ENCODE measurements around the gene DOK3.

DNA sequence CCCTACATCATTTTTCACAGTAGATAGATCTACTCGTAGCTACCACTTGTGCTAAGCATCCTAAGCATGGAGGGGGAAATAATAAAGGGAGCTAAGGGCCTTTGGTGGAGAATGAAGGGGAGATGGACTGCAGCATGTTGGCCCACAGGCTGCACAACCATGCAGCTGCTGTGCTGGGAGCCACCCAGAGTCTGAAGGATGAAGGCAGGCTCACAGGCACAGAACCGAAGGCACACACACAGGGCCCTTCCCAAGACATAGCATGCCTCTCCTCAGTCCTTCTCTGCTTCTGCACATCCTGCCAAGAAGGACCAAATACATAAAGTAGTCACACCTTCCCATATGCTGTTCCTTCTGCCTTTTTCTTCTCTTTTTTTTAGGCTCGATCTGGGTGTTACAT, 38.1 kb upstream of the DOK3 start:
- TF ChIP-seq POLR2A (IDR thresholded peaks at IDR 0.05) (no peak), EP300 (IDR thresholded peaks at IDR 0.05) (no peak)
- TF ChIP-seq, protein P1, sequence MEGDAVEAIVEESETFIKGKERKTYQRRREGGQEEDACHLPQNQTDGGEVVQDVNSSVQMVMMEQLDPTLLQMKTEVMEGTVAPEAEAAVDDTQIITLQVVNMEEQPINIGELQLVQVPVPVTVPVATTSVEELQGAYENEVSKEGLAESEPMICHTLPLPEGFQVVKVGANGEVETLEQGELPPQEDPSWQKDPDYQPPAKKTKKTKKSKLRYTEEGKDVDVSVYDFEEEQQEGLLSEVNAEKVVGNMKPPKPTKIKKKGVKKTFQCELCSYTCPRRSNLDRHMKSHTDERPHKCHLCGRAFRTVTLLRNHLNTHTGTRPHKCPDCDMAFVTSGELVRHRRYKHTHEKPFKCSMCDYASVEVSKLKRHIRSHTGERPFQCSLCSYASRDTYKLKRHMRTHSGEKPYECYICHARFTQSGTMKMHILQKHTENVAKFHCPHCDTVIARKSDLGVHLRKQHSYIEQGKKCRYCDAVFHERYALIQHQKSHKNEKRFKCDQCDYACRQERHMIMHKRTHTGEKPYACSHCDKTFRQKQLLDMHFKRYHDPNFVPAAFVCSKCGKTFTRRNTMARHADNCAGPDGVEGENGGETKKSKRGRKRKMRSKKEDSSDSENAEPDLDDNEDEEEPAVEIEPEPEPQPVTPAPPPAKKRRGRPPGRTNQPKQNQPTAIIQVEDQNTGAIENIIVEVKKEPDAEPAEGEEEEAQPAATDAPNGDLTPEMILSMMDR (IDR thresholded peaks at IDR 0.05): no peak

All from suprapubic skin (tissue), 3 donors.